Gastroesophageal sphincter (tissue), 3 donors: ENCODE data around the gene DCTN3.

Source experiments
- POLR2A ChIP-seq, 2 donors: fragments of 450-650 bp; IDR thresholded peaks; one replicate each; pipeline ENCODE4 v1.6.1; 2017; ENCODE audit warnings: antibody characterized with exemption in 2 of 2, mild to moderate bottlenecking in 2 of 2, moderate library complexity in 1 of 2
- POLR2AphosphoS5 ChIP-seq: sonication (generic); formaldehyde crosslinking; IDR thresholded peaks from one replicate; pipeline ENCODE4 v1.6.1; 2017; ENCODE audit warnings: antibody characterized with exemption
- TF ChIP-seq, protein P1 (sequence below), 4 experiments: fragments of 200-600 bp in 2 of 4; fragments of 450-650 bp in 2 of 4; sonication (generic) in 1 of 4; IDR thresholded peaks; one replicate each; pipeline ENCODE4 v1.5.1; 2017 to 2019; ENCODE audit warnings: antibody characterized with exemption in 4 of 4, mild to moderate bottlenecking in 2 of 4, moderate library complexity in 2 of 4

- TF ChIP-seq, protein P1, sequence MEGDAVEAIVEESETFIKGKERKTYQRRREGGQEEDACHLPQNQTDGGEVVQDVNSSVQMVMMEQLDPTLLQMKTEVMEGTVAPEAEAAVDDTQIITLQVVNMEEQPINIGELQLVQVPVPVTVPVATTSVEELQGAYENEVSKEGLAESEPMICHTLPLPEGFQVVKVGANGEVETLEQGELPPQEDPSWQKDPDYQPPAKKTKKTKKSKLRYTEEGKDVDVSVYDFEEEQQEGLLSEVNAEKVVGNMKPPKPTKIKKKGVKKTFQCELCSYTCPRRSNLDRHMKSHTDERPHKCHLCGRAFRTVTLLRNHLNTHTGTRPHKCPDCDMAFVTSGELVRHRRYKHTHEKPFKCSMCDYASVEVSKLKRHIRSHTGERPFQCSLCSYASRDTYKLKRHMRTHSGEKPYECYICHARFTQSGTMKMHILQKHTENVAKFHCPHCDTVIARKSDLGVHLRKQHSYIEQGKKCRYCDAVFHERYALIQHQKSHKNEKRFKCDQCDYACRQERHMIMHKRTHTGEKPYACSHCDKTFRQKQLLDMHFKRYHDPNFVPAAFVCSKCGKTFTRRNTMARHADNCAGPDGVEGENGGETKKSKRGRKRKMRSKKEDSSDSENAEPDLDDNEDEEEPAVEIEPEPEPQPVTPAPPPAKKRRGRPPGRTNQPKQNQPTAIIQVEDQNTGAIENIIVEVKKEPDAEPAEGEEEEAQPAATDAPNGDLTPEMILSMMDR (IDR thresholded peaks at IDR 0.05) = no peak
- TF ChIP-seq POLR2AphosphoS5 (no peak), POLR2A (IDR thresholded peaks at IDR 0.05) (no peak)
Observed at GRCh38 chr9:34633166-34633565, 12.9 kb upstream of the DCTN3 start.
